ACHN (cell line): ENCODE results near the gene IBA57.
A peak's percentile ranks its signal among the peaks of the same experiment; 100 is the strongest.

Experiments
- DNase-seq: peaks from one replicate; pipeline ENCODE4 v3.0.0-alpha.2; 2015
- in situ Hi-C: cut with HindIII; loops from 2 replicates; pipeline ENCODE4 v1.10.0; 2017; ENCODE audit warnings: low sequenced_read_pairs, low pct_ligation_motif_present, low pct_unique_long_range_greater_than_20kb

The IBA57 gene

DNA sequence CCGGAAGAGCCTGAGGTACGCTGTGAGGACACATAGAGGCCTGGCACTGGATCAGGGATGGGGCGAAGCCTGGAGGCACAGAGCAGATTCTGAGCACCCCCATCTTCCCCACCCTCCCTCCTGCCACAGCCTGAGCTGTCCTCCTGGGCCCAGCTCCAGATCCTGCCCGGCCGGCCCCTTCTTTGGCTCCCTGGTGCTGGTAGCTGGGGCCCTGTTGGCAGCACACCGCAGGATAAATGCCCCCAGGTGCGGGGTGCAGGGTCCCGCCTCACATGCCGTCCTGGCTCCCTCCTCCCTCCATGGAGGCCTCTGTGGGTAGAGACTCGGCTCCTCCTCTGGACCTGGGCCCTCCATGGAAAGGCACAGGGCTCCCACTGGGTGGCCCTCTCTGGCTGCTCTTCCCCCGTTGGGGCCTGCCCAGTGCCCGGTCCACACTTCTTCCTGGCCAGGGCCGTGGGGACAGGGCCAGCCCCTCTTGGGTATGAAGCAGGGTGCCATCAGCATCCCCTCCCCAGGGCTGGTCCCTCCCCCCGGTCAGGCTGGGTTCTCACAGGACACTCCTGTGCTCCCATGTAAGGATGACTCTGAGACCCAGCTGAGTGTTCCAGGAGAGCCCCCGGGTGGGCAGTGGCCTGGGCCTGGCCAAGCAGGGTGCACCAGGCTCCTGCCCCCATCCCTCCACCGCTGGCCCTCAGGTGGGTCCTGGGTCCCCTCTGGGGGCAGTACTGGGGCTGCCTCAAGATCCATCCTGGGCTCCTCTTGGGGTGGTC is 41.2 kb downstream of the IBA57 start:
- no peak for DNase-seq
- in situ Hi-C loops, result no loop called here

DNA sequence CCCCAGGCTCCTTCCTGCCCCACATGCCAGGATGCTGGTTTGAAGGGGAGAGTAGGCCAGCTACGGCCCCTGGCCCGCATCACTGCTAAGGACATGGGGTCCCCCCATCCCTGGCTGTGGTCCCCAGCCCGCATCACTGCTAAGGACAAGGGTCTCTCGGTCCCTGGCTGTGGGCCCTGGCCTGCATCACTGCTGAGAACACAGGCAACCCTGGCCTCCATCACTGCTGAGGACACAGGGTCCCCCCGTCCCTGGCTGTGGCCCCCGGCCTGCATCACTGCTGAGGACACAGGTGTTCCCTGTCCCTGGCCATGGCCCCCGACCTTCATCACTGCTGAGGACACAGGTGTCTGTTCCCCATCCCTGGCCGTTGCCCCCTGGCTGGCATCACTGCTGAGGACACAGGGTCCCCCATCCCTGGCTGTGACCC is 41.8 kb downstream of the IBA57 start:
- in situ Hi-C loops, result no loop called here
- no peak for DNase-seq

DNA sequence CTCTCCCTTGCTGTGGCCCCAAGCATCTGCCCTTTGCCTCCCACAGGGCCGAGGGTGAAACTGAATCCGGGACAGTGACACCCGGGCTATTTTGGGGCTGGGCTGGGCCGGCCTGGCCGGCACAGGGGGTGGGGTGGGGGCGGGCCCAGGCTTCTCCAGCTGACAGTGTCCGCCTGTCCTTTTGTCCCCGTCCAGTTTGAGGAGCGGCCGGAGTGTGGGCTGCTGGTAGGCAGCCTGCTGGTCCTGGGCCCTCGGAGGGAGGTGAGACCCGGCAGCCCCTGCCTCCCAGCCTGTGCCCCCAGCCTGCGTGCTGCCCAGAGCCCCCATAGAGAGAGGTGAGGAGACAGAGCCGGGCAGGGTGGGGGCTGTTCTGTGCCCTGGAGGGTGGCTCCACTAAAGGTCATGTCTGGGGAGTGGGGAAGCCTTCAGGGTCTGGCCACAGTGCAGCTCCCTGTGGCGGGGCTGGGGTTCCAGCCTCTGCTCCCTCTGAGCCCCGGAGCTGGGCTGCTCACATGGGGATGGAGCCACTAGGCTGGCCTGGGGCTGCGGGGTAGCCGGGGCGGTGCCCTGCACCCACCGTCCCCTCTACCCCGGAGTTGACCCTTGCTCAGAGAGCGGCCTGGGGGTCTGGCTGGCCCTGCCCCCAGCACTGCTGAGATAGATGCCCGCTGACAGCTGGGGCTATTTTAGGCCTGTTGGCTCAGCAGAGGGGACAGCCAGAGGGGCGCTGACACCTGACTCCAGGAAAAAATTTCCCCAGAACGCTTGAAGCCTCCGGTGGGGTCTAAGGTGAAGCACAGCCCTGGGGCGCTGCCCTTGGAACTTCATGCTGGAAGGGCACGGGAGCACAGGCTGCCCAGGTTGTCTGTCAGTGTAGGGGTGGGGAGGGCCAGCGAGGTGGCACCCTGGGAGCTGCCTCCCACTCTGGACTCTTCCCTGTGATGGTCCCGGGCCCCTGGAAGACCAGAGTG is 42.5 kb downstream of the IBA57 start, which contains the start of gene OBSCN:
TSS of gene OBSCN (plus strand) at position 194 of the 971 bp plus-strand sequence. CDS start 3,740 bp downstream, outside the sequence.
- in situ Hi-C loops, result no loop called here
- no peak for DNase-seq

DNA sequence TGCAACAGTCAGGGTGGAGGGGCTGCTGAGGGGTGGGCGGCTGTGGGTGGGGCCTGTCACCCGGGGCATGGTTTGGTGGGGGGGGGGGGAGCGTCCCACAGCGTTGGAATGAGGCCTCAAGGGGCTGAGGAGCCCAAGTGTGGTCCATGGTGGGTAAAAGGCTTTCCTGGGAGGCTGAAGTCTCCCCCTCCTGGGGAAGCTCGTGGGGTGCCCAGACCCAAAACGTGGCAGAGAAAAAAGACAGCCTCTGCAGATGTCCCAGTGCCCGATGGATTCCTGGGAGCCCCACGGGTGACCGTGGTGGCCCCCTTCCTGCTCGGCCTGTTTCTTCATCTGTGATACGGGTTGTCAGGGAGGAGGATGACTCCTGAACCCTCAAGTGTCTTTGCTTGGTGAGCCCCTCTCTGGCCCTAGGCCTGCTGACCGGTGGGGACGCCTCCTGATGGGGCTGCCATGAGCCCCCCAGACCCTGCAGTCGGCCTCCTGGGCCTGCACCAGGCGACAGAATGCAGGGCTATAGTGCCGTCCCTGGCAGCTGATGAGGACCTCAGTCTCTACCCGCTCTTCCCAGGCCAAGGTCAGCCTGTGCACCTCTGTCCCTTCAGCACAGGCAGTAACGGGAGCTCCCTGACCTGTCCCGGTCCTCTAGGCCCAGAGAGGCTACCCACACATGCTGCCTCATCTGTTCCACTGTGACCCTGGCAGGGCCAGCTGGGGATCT is 43.4 kb downstream of the IBA57 start:
- in situ Hi-C loops, result no loop called here
- no peak for DNase-seq

DNA sequence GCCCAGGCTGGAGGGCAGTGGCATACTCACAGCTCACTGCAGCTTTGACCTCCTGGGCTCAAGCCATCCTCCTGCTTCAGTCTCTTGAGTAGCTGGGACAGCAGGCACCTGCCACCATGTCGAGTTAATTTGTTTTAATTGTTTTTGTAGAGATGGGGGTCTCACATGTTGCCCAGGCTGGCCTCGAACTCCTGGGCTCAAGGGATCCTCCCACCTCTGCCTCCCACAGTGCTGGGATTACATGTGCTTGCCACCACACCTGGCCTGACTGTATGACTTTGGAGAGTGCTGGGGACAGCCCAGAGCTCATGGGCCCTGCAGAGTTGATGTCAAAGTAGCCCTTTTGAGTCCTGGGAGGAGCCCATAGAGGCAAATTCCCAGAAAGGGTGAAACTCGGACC is 44.1 kb downstream of the IBA57 start:
- in situ Hi-C loops, result no loop called here
- no peak for DNase-seq

DNA sequence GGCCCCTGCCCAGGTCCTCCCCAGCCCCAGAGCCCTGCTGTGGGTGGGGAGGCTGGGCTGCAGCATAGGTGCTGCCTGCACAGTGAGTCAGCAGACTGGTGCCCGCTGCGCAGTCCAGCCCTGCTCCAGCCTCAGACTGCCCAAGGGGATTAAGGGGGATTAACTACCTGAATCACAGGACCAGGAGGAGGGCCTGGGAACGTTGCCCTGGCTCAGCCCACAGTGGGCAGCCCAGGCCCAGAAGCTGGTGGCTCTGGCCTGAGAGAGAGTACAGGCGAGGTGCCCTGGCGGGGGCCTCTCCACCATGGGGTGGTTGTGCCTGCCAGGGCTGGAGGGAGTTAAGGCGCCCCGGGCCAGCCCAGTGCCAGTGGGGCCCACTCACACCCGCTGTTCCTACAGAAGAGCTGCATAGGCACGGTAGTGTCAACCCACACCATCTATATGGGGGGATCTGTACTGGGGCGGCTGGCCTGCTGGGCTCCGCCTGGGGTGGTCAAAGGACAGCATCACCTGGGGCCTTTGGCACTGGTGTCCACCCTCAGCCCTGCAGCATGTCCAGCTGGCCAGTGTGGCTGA is 44.6 kb downstream of the IBA57 start:
- in situ Hi-C loops, result no loop called here
- DNase-seq, result no peak

DNA sequence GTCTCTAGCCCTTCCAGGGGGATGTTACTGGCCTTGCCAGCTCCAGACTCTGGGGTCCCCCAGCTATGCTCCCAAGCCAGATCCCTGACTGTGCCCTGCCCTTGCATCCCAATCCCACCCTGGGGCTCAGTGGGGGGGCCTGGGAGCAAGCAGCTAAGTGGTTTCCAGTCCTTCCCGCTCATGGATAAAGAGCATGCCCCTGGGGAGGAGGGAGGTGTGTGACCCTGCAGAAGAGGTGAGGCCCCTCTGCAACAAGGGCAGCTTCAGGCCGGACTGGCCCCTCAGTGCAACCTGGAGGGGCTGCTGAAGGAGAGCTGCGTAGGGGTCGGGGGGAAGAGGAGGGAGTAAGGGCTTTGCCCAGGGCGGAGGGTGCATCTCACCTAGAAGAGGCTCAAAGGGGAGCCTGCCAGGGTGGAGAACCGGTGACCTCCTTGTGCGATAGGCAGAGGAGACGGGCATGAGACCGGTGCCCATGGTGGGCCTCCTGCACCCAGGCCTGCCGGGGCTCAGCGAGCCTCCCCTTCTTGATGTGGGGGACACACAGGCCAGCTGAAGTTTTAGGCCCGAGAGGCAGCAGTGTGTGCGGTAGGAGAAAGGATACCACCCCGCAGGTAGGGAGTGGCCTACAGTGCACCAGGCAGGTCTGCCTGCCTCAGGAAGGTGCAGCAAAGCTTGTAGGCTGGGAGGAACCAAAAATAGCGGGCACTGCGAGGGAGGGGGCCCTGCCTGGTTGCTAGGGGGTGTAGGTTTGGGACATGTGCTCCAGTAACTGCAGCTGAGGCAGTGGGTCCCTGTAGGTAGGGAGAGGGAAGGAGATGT is 45.3 kb downstream of the IBA57 start:
- in situ Hi-C loops, result no loop called here
- no peak for DNase-seq

DNA sequence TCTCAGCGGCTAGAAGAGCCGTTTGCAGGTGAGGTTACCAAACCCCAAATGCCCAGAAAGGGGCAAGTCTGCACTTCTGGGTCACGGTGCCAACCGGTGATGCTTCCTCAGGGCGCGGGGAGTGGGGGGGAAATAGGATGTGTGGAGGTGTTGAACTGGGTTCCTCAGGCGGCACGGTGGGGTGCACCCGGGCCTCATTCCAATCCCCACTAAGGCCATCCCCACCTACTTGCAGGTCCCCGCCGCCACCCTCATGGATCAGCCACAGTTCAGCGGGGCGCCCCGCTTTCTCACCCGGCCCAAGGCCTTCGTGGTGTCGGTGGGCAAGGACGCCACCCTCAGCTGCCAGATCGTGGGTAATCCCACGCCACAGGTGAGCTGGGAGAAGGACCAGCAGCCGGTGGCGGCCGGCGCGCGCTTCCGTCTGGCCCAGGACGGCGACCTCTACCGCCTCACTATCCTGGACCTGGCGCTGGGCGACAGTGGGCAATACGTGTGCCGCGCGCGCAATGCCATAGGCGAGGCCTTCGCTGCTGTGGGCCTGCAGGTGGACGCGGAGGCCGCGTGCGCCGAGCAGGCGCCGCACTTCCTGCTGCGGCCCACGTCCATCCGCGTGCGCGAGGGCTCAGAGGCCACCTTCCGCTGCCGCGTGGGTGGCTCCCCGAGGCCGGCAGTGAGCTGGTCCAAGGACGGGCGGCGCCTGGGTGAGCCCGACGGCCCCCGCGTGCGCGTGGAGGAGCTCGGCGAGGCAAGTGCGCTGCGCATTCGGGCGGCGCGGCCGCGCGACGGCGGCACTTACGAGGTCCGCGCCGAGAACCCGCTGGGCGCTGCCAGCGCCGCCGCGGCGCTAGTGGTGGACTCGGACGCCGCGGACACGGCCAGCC is 46.2 kb downstream of the IBA57 start:
- in situ Hi-C loops, result no loop called here
- DNase-seq, result no peak

DNA sequence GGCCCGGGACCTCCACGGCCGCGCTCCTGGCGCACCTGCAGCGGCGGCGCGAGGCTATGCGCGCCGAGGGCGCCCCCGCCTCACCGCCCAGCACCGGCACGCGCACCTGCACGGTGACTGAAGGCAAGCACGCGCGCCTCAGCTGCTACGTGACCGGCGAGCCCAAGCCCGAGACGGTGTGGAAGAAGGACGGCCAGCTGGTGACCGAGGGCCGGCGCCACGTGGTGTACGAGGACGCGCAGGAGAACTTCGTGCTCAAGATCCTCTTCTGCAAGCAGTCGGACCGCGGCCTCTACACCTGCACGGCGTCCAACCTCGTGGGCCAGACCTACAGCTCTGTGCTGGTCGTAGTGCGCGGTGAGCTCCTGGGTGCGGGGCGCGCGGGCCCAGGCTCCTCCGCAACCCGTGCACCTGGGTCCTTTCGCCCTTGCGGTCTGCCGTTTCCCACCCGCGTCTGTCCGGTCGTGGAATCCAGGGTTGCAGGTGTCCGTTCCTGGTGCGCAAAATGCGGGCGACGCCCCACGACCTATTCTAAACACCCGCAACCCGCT is 46.9 kb downstream of the IBA57 start:
- in situ Hi-C loops, result no loop called here
- no peak for DNase-seq

DNA sequence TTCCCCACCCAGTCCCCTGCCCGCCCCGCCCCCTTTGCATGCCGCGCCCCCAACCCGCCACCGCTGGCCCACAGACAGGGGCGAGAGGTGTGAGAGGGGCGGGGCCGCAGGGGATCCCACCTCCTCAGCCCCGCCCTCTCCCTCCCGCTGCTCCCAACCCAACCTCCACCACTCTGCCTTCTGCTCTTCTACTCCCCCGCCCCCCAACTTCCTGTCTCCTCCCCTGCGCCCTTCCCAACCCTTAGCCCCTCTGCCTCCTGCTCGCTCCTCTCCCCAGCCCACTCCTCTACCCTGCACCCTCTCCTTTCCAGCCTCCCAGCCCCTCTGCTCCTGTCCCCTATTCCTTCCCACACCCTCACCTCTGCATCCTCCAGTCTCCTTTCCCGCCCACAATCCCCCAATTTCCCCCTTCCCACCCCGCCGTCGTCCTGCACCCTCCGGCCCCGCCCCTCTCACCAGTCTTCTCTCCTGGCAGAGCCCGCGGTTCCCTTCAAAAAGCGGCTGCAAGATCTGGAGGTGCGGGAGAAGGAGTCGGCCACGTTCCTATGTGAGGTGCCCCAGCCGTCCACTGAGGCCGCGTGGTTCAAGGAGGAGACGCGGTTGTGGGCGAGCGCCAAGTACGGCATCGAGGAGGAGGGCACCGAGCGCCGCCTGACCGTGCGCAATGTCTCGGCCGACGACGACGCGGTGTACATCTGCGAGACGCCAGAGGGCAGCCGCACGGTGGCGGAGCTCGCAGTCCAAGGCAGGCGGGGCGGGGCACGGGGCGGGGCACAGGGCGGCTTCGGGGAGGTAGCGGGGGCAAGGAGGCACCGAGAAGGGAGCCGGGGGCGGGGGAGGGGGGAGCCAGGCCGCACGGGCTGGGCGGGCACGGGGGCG is 47.6 kb downstream of the IBA57 start:
- in situ Hi-C loops, result no loop called here
- DNase-seq, result peak; percentile 90

DNA sequence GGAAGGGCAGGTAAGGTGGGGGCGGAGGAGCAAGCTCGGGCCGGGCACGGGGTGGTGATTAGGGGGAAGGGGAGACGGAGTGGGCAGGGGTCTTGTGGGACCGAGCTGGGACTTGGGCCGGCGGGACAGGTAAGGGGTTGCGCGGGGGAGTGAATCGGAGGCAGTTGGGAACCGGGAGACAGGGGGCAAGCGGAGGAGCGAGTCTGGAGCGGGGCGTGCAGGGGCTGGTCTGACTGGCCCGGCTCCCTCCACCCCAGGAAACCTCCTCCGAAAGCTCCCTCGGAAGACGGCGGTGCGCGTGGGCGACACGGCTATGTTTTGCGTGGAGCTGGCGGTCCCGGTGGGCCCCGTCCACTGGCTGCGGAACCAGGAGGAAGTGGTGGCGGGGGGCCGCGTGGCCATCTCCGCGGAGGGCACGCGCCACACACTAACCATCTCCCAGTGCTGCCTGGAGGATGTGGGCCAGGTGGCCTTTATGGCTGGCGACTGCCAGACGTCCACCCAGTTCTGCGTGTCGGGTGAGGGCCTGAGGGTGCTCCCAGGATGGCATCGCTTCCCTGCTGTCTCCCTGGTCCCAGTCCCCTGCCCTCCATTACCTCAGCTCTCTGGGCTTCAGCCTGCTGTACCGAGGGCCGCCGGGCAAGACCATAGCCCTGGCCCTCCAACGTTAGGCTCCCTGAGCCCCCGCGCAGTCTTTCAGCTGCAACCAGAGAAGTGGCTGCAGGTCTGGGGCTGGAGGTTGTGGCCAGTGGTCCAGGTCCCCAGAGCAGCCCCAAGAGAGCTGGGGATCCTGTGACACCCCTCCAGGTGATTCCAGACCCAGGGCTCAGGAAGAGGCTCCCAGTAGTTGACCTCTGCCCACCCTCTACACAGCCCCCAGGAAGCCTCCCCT is 48.6 kb downstream of the IBA57 start:
- no peak for DNase-seq
- in situ Hi-C loops, result no loop called here

DNA sequence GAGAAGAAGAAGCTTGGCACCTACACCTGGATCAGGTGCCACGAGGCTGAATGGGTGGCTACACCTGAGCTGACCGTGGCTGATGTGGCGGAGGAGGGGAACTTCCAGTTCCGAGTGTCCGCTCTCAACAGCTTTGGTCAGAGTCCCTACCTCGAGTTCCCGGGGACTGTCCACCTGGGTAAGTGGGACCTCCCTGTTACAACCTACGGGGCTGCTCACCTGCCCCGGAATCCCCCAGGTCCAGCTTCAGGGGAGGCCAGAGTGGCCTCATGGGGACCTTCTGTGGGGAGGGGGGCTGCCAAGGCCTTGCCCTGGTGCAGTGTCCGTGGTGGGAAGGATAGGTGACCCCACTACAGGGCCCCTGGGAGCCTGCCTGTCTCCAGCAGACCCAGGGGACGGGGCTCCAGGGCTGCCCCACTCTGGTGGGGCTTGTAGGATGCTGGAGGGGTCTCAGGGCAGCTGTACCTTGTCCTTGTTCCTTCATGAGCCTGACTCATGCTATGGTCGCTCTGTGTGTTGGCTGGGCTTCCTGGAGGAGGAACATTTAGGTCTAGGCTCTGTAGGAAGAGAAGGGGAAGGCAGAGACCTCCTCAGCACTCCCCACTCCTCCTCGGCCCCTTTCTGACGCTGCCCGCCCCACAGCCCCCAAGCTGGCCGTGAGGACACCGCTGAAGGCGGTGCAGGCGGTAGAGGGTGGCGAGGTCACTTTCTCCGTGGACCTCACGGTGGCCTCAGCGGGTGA is 49.5 kb downstream of the IBA57 start:
- DNase-seq, result no peak
- in situ Hi-C loops, result no loop called here

DNA sequence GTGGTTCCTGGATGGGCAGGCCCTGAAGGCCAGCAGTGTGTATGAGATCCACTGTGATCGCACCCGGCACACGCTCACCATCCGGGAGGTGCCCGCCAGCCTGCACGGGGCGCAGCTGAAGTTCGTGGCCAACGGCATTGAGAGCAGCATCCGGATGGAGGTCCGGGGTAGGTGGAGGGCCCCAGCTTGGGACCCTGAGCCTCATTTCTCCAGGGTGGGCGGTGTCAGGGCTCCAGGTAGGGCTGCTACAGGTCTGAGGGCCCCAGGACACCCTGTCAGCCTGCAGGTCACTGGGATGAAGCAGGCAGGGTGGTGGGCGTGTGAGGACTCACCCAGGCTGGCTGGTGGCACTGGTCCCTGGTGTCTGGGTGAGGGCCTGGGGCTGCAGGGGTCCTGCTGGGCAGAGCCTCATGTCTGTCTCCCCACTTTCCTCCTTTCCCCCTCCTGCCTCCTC is 50.1 kb downstream of the IBA57 start:
- no peak for DNase-seq
- in situ Hi-C loops, result no loop called here
